Osteoblast (primary cell): ENCODE measurements around the gene OR7G1. TPM values are rescaled to one million over a fixed set of nuclear protein-coding genes. Genes with fewer than 3 reads are reported as not detected.

Experiments
- DNase-seq: peaks from one replicate; pipeline ENCODE4 v3.0.0; 2011; ENCODE audit warnings: low spot score, mixed read lengths; ENCODE audit not compliant: insufficient read length; ENCODE audit errors: missing footprints
- H2AFZ ChIP-seq: 2 replicates; pipeline ENCODE4 v1.6.0; 2011; ENCODE audit warnings: mild to moderate bottlenecking, low read length
- H3K27ac ChIP-seq: 2 replicates; pipeline ENCODE4 v1.5.1; 2011; ENCODE audit warnings: mild to moderate bottlenecking, low read depth, low read length, moderate library complexity
- H3K27me3 ChIP-seq: 2 replicates; pipeline ENCODE4 v1.6.0; 2012; ENCODE audit warnings: mild to moderate bottlenecking, control low read depth, inconsistent platforms, low read length, moderate library complexity; ENCODE audit not compliant: insufficient read depth
- H3K36me3 ChIP-seq: 2 replicates; pipeline ENCODE4 v1.5.1; 2011; ENCODE audit warnings: mild to moderate bottlenecking, low read length, control low read depth, moderate library complexity; ENCODE audit not compliant: insufficient read depth
- H3K4me1 ChIP-seq: 2 replicates; pipeline ENCODE4 v1.5.1; 2011; ENCODE audit warnings: mild to moderate bottlenecking, low read length, control low read depth, moderate library complexity; ENCODE audit not compliant: insufficient read depth
- H3K4me2 ChIP-seq: 2 replicates; pipeline ENCODE4 v1.6.0; 2011; ENCODE audit warnings: mild to moderate bottlenecking, low read length; ENCODE audit not compliant: insufficient read depth
- H3K4me3 ChIP-seq: fragments of 200-600 bp; sonication (generic); 3 replicates; pipeline ENCODE4 v1.5.1; 2012; ENCODE audit warnings: mild to moderate bottlenecking, low read length, inconsistent platforms; ENCODE audit not compliant: insufficient read depth
- H3K79me2 ChIP-seq: 2 replicates; pipeline ENCODE4 v1.6.0; 2012; ENCODE audit warnings: mild to moderate bottlenecking, low read length, control low read depth, inconsistent platforms; ENCODE audit not compliant: insufficient read depth
- H3K9me3 ChIP-seq: 2 replicates; pipeline ENCODE4 v1.5.1; 2011; ENCODE audit warnings: low read depth, low read length, control low read depth
- H4K20me1 ChIP-seq: 2 replicates; pipeline ENCODE4 v1.6.0; 2012; ENCODE audit warnings: mild to moderate bottlenecking, low read length, control low read depth; ENCODE audit not compliant: insufficient read depth
- CTCF ChIP-seq: IDR thresholded peaks from 2 replicates; pipeline ENCODE4 v1.5.1; 2011; ENCODE audit warnings: mild to moderate bottlenecking, low read depth, low read length, moderate library complexity; ENCODE audit errors: extremely low read depth
- total RNA-seq: library from RNA; depleted of rRNA; stranded (reverse); fragments of >200 nt; gene quantifications from 2 replicates; pipeline ENCODE4 v1.2.3, GENCODE V29; 2012

The OR7G1 gene
- total RNA-seq, 1 donor = not detected

GRCh38 chr19:9107375-9107774, 8.2 kb downstream of the OR7G1 start, which contains the start of gene OR7G2:
OR7G2 (minus strand) TSS chr19:9107475; CDS start chr19:9103243, 4,232 bp downstream.
- no peaks in the 10 kb centered on the region for H3K27me3 ChIP-seq
- H3K4me3 ChIP-seq = no peak within 1 kb of the TSS
- H3K9me3 ChIP-seq = no peaks in the 10 kb centered on the region
- H2AFZ ChIP-seq = no peak within 1 kb of the TSS
- DNase-seq = no peak
- no peaks in the 10 kb centered on the region for H3K79me2 ChIP-seq
- H3K4me1 ChIP-seq = no peaks in the 10 kb centered on the region
- H3K4me2 ChIP-seq = no peak within 1 kb of the TSS
- no peaks in the 10 kb centered on the region for H3K36me3 ChIP-seq
- H4K20me1 ChIP-seq = no peaks in the 10 kb centered on the region
- no peak within 1 kb of the TSS for H3K27ac ChIP-seq
- TF ChIP-seq CTCF = no peak

- Histone ChIP-seq H3K4me2 (no peak within 1 kb of the TSS), H3K27ac (no peak within 1 kb of the TSS), H3K9me3 (no peaks in the 10 kb centered on the region), H3K36me3 (no peaks in the 10 kb centered on the region), H3K4me3 (no peak within 1 kb of the TSS), H4K20me1 (no peaks in the 10 kb centered on the region), H3K27me3 (no peaks in the 10 kb centered on the region), H3K4me1 (no peaks in the 10 kb centered on the region), H3K79me2 (no peaks in the 10 kb centered on the region), H2AFZ (no peak within 1 kb of the TSS)
- no peak for DNase-seq
- TF ChIP-seq CTCF = no peak
Observed at GRCh38 chr19:9086761-9087160, 28.8 kb downstream of the OR7G1 start, which contains the start of gene OR1M1. OR1M1 (plus strand) TSS chr19:9087061; CDS start chr19:9093245, 6,184 bp downstream.

- H3K4me3 ChIP-seq = no peak overlapping the region
- no peaks in the 10 kb centered on the region for H3K27me3 ChIP-seq
- no peaks in the 10 kb centered on the region for H4K20me1 ChIP-seq
- no peak overlapping the region for H3K27ac ChIP-seq
- H2AFZ ChIP-seq = no peak overlapping the region
- no peak for DNase-seq
- TF ChIP-seq CTCF = no peak
- H3K4me1 ChIP-seq = peaks cover 3% of the 10 kb centered on the region
- H3K4me2 ChIP-seq = no peak overlapping the region
- no peaks in the 10 kb centered on the region for H3K79me2 ChIP-seq
- no peaks in the 10 kb centered on the region for H3K36me3 ChIP-seq
- no peaks in the 10 kb centered on the region for H3K9me3 ChIP-seq
Observed at GRCh38 chr19:9078651-9079050, 36.9 kb downstream of the OR7G1 start.

GRCh38 chr19:9076901-9077300, 38.7 kb downstream of the OR7G1 start:
- no peaks in the 10 kb centered on the region for H3K27me3 ChIP-seq
- DNase-seq = no peak
- H2AFZ ChIP-seq = no peak overlapping the region
- no peaks in the 10 kb centered on the region for H4K20me1 ChIP-seq
- no peak overlapping the region for H3K4me2 ChIP-seq
- TF ChIP-seq CTCF = no peak
- H3K27ac ChIP-seq = no peak overlapping the region
- H3K4me1 ChIP-seq = peaks cover 3% of the 10 kb centered on the region
- no peaks in the 10 kb centered on the region for H3K9me3 ChIP-seq
- H3K4me3 ChIP-seq = no peak overlapping the region
- H3K36me3 ChIP-seq = no peaks in the 10 kb centered on the region
- H3K79me2 ChIP-seq = no peaks in the 10 kb centered on the region
